Femur (tissue), 1 donor: Measurements from ENCODE around the gene HOXB3.
"Not testable (repeated sequence)": the region's sequence is repeated elsewhere in the genome, so short reads cannot be mapped to it uniquely, and the experiment has no call there.

ENCODE experiments used
- DNase-seq: peaks from one replicate; pipeline ENCODE4 v3.0.0-alpha.2; 2017

Gene HOXB3

DNA sequence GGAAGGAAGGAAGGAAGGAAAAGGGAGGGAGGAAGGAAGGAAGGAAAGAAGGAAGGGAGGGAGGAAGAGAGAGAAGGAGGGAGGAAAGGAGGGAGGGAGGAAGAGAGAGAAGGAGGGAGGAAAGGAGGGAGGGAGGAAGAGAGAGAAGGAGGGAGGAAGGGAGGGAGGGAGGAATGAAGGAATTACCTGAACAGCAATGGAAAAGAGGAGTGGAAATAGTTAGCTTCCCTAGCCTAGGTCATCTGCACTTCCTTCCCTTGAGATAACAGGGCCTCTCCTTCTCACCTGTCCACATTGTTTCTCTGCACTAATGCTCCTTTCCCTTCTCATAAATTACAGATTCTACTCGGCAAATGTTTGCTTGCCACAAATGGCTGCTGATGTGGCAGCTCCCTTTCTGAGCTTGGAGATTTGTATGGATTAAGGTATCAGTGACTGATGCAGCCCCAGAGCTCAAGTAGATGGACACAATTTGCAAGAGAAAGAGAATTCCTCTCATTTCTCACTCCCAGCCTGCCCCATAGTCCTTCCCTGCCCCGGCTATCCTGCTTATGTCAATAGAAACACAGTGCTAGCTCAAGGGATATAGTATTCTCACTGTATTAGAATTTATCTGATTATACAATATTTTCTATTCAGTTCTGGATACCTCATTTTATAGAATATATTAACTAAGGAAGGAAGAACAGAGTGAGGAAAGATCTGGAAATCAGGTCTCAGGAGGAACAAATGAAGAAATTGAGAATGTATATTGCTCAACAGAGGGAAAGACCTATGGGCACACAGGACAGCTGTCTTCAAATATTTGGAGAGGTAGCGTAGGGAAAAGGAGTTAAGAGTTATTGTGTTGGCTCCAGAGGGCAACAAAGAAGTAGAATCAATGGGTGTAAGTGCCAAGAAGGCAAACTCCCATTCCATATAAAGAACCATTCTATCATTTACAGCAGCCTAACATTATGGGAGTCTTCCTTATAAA lies 73.8 kb downstream of the HOXB3 start:
- DNase-seq = no peak

DNA sequence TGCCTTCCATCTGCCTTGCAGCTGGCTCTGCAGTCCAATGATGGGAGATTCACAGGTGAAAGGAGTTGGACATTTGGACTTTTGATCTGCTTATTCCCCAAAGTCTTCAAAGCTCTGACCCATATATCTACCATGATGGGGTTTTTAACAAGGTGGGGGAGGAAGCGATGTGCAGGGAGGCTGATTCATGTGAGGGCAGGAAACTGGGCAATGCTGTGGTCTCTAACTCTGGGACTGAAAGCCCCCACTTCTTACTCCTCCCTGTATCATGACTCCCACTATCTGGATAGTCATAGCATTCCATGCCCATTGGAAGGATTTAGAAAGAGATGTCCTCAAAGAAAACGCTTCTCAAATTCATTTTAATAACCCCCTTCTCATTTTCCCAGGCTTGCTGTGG lies 75.6 kb downstream of the HOXB3 start:
- DNase-seq = no peak

DNA sequence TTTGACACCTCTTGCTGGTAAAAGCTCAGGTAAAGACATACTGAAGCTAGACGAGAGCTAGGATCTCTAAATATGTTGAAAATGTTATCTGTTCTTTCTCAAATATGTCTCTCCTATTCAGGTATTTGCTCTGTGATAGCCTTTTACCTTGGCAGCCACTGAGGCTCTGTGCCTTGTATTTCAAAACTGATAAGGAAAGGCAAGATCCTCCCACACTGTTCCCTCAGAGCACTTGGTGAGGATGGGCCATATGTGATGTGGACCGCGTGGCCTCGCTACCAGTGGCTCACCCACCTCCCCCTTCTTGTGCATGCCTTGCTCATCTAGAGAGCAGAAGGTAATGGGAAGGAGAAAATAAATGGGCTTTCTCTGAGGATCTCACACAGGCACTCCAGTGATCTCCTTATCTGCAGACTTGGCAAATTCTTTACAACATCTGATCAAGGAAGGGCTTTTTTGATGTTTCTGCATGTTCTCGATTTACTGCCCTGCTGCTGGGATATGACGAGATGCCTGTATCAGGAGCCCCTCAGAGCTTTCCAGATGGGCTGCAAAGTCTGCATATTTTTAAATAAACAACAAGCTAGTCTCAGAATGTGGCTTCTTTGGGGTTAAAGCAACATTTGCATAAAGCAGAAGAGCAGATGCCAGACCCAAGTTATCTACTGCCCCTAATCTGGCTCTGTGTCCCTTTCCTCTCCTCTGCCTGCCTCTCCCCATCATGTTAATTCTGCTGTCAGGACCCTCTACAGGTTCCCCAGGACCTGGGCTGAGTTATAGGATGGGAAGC lies 76.2 kb downstream of the HOXB3 start:
- no peak for DNase-seq

DNA sequence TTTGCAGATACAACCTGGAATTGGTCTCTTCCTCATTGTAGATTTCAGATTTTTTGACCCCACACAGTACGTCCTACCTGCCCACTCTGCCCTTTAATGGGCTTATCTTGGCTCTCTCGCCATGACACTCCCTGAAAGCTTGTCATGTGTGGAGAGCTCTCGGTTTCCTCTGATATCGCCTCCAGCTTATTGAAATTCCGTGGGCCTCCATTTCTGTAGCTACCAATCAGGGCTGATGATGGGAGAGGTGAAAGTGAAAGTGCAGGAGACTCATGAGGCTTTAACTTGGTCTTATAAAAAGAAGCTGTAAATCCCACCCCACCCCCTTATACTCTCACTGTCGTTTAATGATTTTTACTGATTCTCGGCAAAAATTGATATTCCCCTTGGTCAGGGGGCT lies 76.9 kb downstream of the HOXB3 start:
- no peak for DNase-seq

DNA sequence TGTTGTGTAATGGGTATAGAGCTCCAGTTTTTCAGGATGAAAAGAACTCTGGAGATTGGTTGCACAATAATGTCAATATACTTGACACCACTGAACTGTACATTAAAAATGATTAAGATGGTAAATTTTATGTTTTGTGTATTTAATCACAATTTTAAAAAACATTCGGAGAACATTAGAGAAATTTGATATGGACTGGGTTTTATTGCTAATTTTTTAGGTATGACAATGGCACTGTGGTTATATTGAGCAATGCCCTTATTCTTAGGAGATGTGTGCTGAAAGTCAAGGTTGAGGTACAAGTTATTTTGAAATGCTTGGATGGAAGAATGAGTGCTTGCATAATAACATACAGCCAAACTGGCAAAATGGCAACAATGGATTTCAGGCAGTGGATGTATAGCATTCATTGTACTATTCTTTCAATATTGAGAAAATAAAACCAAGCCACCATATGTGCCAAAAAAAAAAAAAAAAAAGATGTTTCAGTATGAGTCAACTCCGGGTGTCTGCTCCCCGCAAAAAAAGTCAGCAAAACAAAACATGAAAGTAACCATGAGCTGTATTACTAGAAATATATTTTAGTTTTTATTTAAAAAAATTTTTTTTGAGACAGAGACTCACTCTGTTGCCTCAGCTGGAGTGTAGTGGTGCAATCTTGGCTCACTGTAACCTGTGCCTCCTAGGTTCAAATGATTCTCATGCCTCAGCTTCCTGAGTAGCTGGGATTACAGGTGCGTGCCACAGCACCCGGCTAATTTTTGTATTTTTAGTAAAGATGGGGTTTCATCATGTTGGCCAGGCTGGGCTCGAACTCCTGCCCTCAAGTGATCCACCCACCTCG lies 79.1 kb downstream of the HOXB3 start:
- no peak for DNase-seq

DNA sequence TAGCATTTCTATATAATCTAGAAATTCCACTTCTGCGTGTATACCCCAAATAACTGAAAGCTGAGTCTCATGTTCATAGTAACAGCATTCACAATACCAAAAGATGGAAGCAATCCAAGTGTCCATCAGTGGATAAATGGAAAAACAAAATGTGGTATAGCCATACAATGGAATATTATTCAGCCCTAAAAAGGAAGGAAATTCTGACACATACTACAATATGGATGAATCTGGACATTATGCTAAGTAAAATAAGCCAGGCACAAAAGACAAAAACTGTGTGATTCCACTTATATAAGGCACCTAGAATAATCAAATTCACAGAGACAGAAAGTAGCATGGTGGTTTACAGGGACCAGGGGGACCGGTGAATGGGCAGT lies 79.7 kb downstream of the HOXB3 start:
- DNase-seq = no peak

DNA sequence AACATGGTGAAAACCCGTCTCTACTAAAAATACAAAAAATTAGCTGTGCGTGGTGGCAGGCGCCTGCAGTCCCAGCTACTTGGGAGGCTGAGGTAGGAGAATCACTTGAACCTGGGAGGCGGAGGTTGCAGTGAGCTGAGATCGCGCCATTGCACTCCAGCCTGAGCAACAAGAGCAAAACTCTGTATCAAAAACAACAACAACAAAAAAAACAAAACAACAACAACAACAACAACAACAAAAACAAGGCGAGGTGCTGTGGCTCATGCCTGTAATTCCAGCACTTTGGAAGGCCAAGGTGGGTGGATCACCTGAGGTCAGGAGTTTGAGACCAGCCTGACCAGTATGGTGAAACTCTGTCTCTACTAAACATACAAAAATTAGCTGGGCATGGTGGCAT lies 80.3 kb downstream of the HOXB3 start:
- not testable (repeated sequence) for DNase-seq

DNA sequence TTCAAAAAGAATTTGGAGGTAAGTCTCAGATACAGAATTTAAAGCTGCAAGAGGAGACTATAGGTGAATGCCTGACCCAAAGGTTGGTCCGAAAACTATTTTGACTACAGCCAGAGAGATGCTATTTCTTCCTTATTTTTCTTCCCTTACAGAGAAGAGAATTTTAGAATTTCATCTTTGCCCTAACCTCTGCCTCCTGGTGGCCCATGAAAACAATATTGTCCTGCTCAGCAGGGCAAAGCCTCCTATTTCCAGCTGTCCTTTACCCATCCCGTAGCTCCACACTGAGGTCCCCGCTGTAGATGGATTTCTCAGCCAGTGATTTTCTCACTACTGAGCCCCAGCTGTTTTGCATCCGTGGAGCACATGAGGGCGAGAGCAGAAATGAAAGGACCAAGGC lies 83.8 kb downstream of the HOXB3 start:
- no peak for DNase-seq

DNA sequence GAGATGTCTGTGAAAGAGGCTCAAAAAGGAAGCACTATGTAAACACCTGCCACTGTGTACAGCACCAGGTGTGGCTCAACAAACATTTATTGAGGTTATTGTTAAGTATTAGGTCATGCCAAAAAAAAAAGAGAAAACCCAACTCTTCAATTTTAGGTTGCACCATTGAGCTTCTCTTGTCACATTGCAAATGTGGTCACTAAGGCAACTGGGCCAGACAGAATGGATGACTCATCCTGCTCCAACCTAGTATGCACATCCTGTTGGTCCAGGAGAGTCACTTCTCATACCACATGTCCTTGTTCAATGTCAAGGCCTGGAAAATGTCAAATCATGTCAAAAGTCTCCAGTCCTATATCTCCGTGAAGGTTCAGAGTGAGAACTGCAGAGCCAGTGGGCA lies 84.3 kb downstream of the HOXB3 start:
- no peak for DNase-seq

DNA sequence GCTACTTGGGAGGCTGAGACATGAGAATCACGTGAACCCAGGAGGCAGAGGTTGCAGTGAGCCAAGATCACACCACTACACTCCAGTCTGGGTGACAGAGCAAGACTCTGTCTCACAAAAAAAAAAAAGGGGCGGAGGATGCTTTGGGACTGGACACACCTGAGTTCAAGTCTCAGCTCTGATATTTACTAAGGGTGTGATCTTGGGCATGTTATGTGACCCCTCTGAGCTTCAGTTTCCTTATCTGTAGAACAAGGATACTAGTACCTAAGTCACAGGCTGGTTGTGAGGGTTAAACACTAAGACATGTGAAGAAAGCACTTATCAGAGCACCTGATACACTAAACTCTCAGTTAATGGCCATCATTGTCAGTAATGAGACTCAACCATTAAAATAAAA lies 85.1 kb downstream of the HOXB3 start:
- no peak for DNase-seq

DNA sequence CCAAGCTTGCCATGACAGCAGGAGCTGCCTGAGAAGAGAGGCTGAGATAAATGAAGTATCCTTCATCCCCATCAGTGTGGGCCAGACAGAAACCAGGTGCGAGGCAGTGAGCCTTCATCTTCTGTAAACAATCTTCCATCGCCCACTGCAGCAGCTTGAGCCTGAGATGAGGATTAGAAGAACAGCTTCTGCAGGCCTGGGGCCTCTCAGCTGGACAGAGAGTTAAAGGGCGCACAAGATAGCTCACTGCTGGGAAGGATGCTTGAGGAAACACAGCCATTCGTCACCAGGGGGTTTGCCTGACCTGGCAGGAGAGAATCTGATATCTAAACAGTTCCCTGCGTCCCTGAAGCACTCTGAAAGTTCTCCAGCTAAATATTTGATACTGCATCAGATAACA lies 86.3 kb downstream of the HOXB3 start:
- DNase-seq = no peak

DNA sequence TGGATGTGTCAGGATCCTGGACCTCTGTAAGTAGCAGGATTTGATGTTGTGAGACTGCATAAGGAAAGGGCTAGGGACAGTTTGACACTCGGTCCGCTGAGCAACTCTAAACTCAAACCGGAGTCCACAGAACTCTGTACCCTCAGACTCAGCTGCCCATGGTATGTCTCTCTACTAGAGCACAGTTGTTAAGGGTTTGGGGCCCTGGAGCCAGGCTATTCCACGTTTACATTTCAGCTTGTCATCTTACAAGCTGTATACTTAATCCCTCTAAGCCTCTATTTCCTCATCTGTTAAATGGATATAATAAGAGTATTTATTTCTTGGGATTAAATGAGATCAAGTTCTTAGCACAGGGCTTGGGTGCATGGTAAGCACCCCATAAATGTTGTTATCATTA lies 87.1 kb downstream of the HOXB3 start:
- no peak for DNase-seq

DNA sequence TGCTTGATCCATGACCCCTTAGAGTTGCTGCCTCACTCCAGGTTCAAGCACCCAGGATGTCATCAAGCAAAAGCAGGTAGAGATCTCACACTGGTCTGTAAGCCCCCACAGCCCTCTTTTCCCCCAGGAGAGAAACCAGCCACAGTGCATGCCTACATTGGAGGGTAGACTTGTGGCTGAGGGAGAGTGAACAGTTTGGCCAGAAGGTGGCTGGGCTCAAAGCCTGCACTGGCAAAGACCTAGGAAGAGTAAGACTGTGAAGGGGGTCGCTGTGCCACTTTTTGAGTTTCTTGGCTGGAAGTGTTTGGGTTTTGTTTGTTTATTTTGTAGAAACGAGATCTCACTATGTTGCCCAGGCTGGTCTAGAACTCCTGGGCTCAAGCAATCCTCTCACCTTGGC lies 87.7 kb downstream of the HOXB3 start:
- no peak for DNase-seq

DNA sequence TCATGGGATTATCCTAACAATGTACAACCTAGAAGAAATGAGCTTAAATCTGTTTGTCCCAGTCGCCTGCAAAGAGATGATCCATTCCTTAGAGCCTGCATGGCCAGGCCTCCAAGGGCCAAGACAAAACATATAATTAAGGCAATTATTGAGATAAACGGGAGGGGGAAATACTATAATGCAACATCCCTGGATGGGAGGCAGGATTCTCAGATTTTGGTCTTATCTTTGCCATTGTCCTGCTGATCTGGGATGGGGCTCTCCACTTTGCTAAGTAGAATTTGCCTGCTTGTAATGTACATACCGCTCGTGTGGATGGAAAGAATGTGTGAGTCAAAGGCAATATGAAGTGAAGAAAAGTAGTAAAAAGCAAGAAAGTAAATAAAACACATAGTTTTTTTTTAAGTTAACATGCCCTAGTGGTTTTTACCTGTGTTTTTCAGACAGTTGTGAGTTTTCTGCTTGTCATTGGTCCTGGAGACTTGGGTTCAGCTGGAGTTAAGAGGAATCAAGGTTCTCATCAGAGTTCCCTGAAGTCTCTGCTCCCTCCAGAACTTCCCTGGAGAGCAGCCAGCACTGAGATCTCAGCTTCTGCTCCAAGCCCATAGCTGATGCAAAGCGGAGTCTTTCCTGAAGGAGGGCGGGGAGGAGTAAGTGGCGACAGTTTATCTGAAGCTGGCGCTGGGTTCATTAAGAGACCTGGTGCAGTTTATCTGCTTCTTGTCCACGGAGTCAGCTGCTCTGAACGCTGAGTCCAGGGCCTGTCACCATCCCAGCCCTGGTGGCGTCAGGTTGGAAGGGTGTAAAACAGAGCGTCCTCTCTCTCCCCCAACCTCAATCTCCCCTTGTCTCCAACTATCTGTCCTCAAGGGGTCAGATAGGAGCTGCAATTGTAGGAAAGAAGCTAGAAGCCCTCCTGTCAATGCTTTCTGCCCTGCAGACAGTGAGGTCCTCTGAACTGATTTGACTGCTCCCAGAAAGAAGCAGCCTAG lies 89.3 kb downstream of the HOXB3 start:
- no peak for DNase-seq

DNA sequence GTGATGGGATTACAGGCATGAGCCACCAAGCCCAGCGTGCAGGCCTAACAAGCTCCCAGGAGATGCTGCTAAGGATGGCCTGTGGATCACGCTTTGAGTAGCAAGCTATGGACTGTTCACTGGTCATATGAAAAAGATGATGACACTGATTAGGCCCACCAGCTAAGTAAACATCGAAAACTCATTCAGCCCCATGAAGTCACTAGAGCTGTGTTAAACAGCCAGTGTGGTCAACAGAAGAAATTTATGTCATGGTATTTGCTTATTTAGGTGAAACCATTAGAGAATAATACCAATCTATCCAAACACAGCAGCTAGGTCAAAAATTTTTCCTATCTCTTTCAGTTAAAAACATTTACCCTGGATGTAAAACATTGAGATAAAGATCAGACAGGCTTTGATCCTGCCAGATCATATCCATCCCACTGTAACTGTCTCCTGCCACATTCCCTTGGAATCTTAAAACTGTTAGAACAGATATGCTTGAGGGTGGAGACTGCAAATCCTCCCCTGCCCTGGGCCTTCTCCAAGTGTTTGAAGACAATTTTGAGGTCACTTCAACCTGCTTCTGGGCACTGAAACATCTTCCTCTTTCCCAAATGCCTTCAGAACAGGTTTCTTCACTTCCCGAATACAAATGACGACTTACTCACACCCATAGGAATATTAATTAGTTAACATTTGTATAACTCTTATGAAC lies 90.2 kb downstream of the HOXB3 start:
- no peak for DNase-seq

DNA sequence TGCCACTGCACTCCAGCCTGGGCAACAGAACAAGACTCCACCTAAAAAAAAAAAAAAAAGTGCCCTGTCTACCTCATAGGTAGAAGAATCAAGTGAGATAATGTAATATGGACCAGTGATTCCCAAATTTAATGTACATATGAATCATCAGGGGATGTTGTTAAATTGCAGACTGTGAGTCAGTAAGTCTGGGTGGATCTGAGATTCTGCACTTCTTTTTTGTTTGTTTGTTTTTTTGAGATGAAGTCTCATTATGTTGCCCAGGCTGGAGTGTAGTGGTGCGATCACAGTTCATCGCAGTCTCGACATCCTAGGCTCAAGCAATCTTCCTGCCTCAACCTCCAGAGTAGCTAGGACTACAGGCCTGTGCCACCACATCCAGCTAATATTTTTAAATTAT lies 90.8 kb downstream of the HOXB3 start:
- DNase-seq = no peak
